Measurements from ENCODE around the gene ZNF560.

GRCh38 chr19:9547870-9548269 is 49.5 kb upstream of the ZNF560 start:
- TF ChIP-seq CTCF (IDR thresholded peaks at IDR 0.05) (no peak), POLR2A (IDR thresholded peaks at IDR 0.05) (no peak)
